ENCODE measurements around the gene FAM163B. TPM values are rescaled to one million over a fixed set of nuclear protein-coding genes. Genes with fewer than 3 reads are reported as not detected.

Gene FAM163B
- total RNA-seq, 6 donors from 2014 or later, result not detected

DNA sequence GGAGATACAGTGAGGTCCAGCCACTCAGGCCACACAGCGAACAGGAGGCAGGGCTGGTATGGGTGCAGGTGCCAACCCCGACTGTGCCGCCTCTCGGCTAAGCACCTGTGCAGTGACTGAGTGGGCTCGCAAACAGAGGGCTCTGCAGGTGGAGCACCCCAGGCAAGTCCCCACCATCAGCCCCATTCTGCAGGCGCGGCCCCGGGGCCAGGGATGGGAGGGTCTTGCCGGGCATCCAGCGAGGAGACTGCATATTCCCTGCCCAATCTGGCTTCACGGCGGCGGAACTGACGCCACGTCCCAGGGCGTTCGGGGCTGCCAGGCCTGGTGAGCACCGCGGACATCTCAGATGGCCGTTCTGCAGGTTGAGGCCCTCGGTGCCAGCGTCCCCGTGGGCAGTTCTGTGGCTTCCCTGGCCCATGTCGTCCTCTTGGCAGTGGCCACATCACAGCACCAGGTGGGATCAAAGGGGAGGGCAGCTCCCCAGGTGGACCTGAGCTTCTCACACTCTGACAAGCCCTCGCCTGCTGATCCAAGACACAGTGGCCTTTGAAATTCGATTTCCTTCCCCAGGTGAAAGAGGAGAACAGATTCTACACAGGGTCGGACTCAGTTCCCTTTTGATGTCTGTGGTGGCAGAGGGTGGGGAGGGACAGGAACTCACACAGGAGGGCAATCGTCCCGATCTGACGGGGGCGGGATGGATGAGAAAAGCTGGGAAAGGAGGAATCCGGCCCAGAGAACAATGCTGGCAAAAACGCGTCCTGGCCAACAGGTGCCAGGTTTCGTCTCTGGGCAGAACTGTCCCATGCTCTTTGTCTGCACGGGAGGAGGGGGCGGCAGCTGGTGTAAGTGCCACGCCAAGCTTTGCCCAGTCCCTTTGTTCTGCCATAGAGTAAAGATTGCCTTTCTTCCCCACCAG is 45.8 kb upstream of the FAM163B start:
- Histone ChIP-seq H3K27me3 (peaks cover 0 to 13% (median 3%) of the 10 kb centered on the region in 4 donors), H3K9me3 (no peaks in the 10 kb centered on the region), H3K36me3 (no peaks in the 10 kb centered on the region), H3K27ac (no peak overlapping the region), H3K4me3 (no peak overlapping the region), H3K4me1 (peaks cover 12 to 18% (median 15%) of the 10 kb centered on the region in 4 donors)
- 52 to 64% methylated on average over 18 to 37 of the region's 38 CpGs for WGBS, 2 donors
- DNase-seq, result peak in 1 of 2 donors; percentile 81
- no peak for TF ChIP-seq POLR2A (IDR thresholded peaks at IDR 0.05)
- TF ChIP-seq, protein P1, sequence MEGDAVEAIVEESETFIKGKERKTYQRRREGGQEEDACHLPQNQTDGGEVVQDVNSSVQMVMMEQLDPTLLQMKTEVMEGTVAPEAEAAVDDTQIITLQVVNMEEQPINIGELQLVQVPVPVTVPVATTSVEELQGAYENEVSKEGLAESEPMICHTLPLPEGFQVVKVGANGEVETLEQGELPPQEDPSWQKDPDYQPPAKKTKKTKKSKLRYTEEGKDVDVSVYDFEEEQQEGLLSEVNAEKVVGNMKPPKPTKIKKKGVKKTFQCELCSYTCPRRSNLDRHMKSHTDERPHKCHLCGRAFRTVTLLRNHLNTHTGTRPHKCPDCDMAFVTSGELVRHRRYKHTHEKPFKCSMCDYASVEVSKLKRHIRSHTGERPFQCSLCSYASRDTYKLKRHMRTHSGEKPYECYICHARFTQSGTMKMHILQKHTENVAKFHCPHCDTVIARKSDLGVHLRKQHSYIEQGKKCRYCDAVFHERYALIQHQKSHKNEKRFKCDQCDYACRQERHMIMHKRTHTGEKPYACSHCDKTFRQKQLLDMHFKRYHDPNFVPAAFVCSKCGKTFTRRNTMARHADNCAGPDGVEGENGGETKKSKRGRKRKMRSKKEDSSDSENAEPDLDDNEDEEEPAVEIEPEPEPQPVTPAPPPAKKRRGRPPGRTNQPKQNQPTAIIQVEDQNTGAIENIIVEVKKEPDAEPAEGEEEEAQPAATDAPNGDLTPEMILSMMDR (IDR thresholded peaks at IDR 0.05), result no peak
- no peak for TF ChIP-seq EP300 (IDR thresholded peaks at IDR 0.05)
- TF ChIP-seq POLR2AphosphoS5 (IDR thresholded peaks at IDR 0.05), result no peak
- no peak for ATAC-seq (ENCODE audit: low FRiP score in 2 of 2)

DNA sequence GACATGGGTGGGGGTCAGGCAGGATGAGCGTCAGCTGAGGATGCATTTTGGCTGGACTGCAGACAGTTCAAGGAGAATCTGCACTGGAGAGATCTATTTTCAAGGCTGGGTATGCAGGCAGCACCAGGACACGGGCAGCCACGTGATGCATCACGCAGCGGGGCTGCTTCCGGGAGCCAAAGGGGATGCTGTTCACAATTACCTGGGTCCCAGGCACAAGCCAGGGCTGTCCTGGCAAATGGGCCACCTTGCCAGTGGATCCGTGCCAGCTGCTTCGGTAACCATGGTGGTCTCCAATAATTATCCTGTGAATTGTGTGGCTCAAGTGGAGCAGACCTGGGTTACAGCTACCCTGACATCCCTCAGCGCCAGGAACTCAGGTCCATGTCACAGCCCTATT is 44.4 kb upstream of the FAM163B start:
- no peak overlapping the region for H3K27ac ChIP-seq
- no peaks in the 10 kb centered on the region for H3K9me3 ChIP-seq
- H3K4me3 ChIP-seq, result no peak overlapping the region
- peaks cover 5 to 8% (median 7%) of the 10 kb centered on the region in 4 donors for H3K4me1 ChIP-seq
- 73 to 77% methylated on average over 9 of the region's 9 CpGs for WGBS, 2 donors
- peak in 1 of 2 donors; percentile 32 for DNase-seq
- no peaks in the 10 kb centered on the region for H3K36me3 ChIP-seq
- ATAC-seq (ENCODE audit: low FRiP score in 2 of 2), result no peak
- H3K27me3 ChIP-seq, result peaks cover 0 to 12% (median 3%) of the 10 kb centered on the region in 4 donors
- TF ChIP-seq, protein P1 (IDR thresholded peaks at IDR 0.05), result no peak
- TF ChIP-seq POLR2AphosphoS5 (IDR thresholded peaks at IDR 0.05), result no peak
- no peak for TF ChIP-seq POLR2A (IDR thresholded peaks at IDR 0.05)
- TF ChIP-seq EP300 (IDR thresholded peaks at IDR 0.05), result no peak

DNA sequence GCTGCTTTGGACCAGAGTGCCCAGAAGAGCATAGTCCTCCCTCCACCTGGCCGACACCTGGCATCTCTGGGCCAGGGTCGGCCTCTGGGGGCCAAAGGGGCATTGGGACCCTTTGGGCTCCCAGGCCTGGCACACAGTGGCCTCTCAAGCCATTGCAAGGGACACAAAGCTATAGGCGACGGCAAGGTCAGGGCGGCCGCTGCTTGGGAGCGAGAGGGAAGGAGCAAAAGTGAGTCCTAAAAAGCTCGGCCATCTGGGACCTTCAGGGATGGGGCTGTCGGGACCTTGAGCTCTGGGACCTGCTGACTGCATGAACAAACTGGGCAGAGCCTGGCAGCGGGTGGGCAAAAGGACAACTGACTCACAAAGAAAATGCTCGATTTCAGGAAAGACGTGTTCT is 40.8 kb upstream of the FAM163B start:
- TF ChIP-seq POLR2A (IDR thresholded peaks at IDR 0.05) (no peak), EP300 (IDR thresholded peaks at IDR 0.05) (no peak), POLR2AphosphoS5 (IDR thresholded peaks at IDR 0.05) (no peak)
- TF ChIP-seq, protein P1 (IDR thresholded peaks at IDR 0.05), result no peak
- no peak overlapping the region for H3K4me3 ChIP-seq
- H3K27me3 ChIP-seq, result no peaks in the 10 kb centered on the region
- no peaks in the 10 kb centered on the region for H3K9me3 ChIP-seq
- peak in 1 of 2 donors; percentile 41 for DNase-seq
- no peaks in the 10 kb centered on the region for H3K36me3 ChIP-seq
- WGBS, 2 donors, result 88 to 91% methylated on average over 10 to 12 of the region's 12 CpGs
- no peaks in the 10 kb centered on the region for H3K4me1 ChIP-seq
- no peak for ATAC-seq (ENCODE audit: low FRiP score in 2 of 2)
- H3K27ac ChIP-seq, result no peak overlapping the region

DNA sequence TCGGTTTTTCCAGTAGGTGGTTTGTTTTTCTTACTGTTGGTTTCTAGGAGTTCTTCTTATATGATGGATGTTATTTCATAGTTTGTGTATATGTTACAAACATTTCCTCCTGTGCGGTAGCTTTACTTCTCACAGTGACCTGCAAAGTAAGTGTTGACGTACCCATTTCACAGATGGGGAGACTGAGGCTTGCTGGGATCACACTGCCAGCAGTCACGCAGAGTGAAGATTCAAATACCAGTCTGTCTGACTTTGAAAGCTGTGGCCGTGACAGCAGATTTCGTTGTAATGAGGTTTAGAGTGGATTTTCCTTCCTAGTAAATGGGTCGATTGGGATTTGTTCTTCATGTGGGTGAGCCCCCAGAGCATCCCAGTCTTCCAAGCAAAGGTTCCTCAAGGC is 40.0 kb upstream of the FAM163B start:
- no peak overlapping the region for H3K27ac ChIP-seq
- DNase-seq (no peak), ATAC-seq (ENCODE audit: low FRiP score in 2 of 2) (no peak)
- no peaks in the 10 kb centered on the region for H3K36me3 ChIP-seq
- 79 to 86% methylated on average over 7 of the region's 7 CpGs for WGBS, 2 donors
- no peaks in the 10 kb centered on the region for H3K9me3 ChIP-seq
- TF ChIP-seq EP300 (IDR thresholded peaks at IDR 0.05) (no peak), POLR2A (IDR thresholded peaks at IDR 0.05) (no peak)
- TF ChIP-seq, protein P1 (IDR thresholded peaks at IDR 0.05), result no peak
- H3K4me1 ChIP-seq, result no peaks in the 10 kb centered on the region
- H3K4me3 ChIP-seq, result no peak overlapping the region
- H3K27me3 ChIP-seq, result no peaks in the 10 kb centered on the region
